GM18868 (cell line): Measurements from ENCODE around the gene ERBB4.

Source experiments
- ATAC-seq: cut with Tn5 transposase; IDR thresholded peaks from one replicate; pipeline ENCODE4 v1.9.1; 2021; ENCODE audit warnings: mild to moderate bottlenecking, moderate library complexity; ENCODE audit not compliant: unreplicated experiment

ERBB4 gene

DNA sequence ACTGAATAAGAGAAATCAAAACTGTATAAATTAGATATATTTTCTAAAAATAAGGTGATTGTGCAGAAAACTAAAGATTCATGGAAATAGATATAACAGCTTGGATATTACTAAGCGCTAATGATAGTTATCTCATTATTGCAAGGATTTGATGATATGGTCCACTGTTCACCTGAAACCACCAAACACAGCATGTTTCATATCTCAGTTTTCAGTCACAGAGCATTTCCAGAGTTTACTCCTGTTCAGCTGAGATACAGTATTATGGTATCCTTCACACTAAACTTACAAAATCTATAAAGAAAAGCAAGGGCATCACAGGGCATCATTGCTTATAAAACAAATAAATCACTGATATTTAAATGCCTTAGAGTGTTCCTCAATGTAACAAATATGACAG, 591.6 kb downstream of the ERBB4 start:
- peak; percentile 50 for ATAC-seq

DNA sequence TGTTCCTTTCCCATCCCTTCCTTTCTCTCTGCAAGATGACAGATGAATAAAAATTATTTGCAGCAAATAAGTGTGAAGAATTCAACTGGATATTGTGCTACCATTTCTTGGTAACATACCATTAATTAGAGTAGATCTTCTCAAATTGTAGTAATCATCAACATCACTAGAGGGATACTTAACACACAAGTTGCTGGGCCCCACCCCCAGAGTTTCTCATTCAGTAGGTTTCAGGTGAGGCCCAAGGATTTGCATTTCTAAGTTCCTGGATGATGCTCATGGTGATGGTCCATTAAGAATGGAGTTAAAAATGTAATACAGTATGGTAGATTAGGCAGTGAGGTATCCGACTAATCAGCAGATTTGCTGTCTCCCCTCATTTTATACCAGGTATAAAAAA, 594.0 kb downstream of the ERBB4 start:
- ATAC-seq = peak; percentile 82

DNA sequence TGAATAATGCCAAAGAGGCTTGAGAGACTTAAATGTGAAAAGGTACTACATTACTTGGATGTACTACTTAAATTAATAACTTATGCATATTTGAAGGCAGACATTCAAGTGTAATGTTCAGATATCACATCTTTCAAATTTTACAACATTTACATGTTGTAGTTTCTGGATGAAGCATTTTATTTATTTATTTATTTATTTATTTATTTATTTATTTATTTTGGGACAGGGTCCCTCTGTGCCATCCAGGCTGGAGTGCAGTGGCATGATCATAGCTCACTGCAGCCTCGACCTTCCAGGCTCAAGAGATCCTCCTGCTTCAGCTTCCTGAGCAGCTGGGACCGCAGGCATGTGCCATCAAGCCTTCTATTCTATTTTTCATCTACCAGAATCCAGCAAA, 596.4 kb downstream of the ERBB4 start:
- no peak for ATAC-seq

DNA sequence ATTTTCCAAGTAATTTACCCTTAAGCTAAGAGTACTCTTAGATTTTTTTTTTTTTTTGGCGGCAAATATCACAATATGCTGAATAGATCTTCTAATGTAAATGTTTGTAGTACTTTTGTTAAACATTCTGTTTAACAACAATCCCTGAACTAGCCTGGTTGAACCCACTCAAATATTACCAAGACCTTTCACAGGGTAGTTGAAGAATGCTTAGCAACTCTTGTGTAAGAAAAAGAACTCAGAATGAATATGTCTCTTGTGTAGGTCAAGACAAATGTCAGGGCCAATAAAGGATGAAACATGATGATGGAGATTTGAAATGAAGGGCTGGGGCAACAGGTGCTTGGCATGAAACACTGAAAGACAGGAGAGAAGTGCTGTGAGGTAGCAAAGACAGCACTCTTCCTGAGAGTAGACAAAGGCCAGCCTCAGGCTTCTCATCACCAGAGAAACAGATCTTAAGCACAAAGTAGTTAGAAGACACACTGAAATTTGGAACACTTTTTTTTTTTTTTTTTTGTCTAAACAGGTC, 597.3 kb downstream of the ERBB4 start:
- ATAC-seq = no peak

DNA sequence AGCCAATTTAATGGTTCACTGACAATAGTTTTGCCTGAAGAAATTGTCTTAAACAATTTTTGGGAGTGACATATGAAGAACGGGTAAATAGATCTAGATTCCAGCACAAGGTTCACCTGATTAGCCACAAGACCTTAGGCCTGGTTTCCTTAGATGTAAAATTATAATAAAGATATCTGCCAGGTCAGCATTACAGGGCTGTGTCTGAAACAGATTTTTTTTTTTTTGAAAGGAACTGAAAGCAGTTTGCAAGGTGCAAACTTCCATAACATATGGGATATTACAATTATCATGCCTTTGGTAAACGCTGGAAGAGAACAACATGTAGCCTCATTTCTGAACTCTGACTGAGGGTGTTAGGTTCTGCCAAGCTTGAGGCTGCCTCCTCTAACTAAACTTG, 599.4 kb downstream of the ERBB4 start:
- ATAC-seq = no peak

DNA sequence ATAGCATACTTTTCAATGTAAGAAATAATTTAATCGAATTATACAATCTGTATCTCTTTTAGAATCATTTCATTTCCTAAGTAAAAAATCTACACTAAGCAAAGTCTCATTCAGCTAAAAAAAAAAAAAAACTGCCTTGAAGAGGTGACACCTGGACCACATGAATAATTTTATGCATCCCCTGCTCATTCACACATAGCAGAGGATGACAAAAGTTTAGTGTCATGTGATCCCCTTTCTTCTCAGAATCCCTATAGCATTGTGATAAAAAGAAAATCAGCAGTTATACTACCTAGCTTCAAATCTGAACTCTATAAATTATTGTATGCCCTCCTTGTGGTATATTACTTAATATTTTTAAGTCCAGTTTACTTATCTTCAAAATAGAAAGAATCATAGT, 603.8 kb downstream of the ERBB4 start:
- ATAC-seq = no peak

DNA sequence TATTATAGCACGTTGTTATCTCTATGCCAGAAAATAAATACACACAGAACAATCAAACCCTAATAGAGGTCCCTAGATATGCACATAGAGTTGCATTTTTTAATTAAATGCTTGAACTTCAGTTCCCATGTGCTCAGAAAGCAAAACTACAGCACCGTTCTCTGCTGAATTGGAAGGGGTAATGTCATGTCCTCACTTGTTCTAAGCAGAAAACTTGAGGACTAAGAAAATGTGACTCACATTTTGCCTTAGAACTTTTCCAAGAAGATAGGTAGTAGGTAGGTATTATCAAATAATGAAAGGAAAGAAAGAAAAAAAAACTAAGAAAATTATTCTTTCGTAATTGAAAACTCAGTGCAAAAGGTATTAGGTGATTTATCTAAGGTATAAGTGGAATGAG, 607.3 kb downstream of the ERBB4 start:
- ATAC-seq = no peak

DNA sequence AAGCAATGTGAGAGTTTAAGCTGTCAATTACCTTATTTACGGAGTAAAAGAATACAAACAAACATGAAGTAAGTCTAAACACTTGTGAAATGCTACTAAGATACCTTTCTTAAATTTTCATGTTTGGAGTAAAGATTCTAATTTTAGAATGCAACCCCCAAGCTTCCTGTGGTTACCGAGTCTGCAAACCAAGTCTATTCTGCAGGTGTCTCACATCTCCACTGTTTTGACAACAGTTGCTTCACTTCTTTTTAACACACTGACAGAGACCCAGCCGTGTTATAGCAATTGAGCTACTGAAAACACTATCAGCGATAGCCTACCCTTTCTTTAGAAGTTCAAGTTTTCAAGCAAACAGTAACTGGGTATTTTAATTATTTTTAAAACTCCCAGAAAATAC, 608.3 kb downstream of the ERBB4 start:
- ATAC-seq = peak; percentile 92

DNA sequence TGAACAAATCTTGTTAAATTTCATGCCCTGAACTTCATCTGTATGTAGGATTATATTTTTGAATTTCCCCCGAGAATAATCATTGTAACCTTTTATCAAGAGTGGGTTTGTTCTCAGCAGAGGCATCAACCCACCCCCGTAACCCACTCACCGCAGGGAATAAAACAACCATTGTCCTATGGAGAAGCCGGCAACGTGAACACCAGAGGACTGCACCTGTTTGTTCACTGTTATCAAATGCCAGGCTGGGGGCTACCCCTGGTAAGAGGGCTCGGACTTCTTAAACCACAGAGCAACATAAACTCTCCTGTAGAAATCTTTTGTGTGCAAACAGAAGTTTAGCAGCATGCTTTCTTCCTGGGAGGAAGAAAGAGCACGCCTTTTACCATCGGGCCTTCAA, 610.4 kb downstream of the ERBB4 start:
- ATAC-seq = no peak

DNA sequence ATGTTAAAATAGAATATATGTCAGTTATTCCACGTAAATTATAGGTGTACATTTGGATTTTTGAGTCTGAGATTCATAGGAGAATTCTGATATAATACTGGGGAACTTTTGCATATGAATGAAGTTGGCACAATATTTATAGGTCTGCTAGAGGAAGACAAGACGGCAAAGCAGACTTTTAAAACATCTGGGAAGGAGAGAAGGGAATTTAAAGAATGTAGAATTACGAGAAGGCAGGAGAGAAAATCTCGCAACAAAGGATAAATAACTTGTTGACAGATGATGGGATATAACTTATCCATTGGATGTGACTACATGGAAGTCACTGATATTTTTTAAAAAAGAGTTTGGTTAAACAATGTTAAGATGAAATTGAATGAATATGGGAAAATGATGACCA, 615.6 kb downstream of the ERBB4 start:
- no peak for ATAC-seq

DNA sequence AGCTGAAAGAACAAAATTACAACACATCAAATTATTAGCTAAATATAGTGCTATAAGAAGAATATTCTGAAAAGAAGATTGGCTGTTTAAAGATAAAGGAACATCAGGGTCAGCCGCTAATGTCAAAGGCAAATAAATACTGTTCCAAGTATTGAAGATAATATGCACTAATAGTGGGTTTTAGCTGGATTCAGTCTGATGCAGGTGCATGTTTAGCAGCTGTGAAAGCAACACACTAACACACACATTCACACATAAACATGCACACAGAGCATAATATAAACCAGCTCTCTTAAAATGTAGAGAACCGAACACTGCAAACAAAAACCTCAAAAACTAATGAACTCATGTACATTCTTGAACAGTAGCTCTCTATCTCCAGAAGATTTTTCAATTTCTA, 634.6 kb downstream of the ERBB4 start:
- ATAC-seq = no peak

DNA sequence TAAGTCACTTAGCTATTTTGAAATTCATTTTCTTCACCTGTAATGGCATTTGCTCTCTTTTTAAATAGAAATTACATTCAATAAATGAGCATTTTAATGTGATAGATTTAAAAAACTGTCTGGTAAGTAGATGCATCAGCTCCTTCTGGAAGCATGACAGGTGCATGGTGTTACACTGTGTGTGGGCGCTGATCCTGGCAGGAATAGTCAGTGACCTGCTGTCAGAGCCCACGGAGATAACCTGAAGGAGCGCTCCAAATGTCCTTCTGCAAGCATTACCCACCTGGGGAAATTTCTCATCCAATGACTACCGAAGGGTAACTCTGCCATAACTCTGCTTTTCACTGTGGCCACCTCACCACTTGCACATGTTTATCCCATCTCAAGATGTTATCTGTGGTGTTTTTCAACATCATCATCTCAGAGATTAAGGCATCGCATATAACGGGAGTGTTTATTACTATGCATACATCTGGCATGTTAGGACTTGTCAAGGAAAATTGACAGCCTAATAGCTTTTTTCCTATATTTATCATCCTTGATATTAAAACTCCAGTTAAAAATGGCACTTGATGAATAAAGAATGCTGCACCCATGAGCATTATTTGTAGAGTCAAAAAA, 637.3 kb downstream of the ERBB4 start:
- no peak for ATAC-seq

DNA sequence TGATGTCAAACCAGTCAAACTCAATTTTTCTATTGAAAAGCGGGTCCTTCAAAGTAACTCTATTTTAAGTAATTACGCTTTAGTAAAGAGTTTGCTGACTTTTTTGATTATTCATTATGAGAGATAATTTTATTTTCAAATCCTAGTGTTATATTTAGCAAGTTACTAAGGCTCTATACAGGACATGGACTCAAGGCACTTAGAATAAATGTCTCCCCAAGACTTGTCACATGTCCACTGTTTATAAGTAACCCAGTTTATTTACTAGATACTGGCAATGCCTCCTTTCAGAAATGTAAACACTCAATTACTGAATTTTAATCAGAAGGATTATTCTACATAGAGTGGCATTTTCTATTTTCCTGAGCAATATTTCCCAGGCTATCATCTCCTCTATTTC, 638.1 kb downstream of the ERBB4 start:
- ATAC-seq = no peak

DNA sequence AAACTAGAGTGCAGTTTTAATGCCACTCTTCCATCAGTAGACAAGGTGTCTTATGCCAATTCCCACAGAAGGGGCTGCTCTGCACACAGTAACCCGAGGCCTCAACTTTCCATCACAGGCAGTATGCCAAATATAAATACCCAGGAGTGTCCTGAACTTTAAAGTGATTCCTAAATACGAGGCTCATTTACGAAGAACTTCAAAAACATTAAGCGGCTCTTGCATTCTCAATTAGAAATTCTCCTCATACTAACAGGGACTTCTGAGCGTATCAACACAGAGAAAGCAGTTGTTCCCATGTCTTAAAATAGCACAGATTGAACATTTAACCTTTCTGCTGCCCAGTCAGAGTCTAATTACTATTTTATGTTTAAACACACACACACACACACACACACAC, 638.6 kb downstream of the ERBB4 start:
- no peak for ATAC-seq

DNA sequence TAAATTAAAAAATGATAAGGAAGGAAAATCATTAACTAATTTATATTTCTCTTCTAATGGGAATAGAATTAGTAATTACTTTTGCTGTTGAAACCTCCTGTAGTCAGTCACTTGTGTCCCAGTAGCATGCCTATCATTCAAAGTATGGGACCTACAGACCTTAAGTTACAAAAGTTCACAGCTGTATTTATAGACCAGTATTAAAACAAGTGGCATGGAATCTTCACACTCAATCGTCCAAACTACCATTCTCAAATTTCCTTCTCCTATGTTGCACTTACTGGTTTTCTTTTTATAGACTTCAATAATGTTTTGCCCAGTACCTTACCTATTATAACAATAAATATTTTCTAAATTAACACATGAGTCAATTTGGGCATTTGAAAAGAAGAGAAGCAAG, 639.9 kb downstream of the ERBB4 start:
- ATAC-seq = no peak

DNA sequence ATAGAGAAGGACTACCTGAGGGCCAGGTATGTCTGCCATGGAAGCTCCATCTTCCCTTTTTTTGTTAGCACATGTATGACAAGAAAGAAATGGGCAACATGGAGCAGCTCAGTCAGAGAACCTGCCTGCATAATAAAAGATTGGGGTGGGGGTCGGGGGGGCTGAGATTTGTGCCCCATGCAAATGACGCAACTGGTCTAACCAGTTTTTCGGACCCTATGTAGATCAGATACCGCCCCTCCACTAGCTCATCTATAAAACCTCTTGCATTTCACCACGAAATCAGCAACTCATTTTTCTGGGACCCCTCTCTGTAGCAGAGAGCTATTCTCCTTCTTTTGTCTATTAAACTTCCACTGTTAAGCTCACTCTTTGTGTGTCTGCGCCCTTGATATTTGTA, 657.2 kb downstream of the ERBB4 start:
- no peak for ATAC-seq

DNA sequence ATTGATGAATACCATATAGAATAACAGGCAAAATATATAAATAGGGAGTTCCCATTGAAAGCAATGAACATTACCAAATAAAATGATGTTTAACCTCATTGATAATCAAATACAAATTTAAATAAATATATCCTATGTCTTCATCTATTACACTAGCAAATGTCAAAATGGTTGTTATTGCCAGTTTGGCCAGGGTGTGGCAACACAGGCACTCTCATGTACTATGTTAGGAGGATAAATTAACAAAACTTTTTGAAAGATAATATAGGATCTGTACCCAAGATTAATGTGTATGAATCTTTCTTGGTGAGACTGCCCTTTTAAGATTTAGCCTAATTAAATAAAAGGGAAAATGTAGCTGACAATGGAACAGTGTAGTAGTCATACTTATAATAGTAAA, 659.3 kb downstream of the ERBB4 start:
- ATAC-seq = peak; percentile 62

DNA sequence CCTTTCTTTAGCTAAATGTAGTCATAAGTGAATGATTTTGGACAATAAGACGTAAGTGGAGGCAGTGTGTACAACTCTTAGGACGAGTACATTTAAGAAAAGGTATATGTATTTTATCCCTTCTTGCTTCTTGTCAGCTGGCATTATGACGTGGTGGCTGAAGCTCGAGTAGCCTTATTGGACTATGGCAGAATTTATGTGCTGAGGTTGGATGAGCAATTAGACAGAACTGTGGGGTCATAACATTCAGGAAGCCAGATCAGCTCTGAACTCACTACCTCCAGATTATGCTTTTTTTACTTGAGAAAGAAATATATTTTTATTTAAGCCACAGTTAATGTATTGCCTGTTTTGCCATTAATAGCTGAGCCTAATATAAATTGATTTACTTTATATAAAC, 661.5 kb downstream of the ERBB4 start:
- no peak for ATAC-seq

DNA sequence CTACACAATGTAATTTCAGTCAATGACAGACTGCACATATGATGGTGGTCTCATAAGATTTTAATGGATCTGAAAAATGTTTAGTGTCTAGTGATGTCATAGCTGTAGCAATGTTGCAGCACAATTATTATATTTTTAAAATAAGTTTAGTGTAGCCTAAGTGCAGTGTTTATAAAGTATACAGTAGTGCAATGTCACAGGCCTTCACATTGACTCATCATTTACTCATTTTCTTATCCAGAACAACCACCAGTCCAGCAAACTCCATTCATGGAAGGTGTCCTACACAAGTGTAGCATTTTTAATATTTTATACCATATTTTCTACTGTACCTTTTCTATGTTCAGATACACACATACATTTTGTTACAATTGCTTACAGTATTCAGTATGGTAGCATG, 663.1 kb downstream of the ERBB4 start:
- ATAC-seq = no peak

DNA sequence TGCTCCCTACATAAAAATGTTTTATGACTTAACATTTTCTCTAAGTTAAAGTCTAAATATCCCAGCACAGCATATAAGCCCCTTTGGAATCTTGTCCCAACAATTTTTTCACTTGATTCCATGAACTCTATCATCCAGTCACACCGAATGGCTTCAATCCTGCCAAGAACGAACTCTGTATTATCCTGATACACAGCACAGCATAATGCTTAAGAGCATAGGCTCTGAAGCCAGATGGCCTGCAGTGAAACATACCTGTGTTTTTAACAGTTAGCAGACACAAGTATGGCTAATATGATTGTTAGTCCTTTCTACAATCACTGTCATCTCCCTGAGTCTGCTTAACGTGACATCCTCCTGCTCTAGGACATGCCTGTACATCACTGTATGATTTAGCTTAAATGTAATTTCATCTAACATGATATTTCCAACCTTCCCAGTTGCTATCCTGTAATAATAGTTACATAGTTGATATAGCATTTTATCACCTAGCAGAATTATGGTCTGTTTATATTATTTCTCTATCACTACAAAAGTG, 669.5 kb downstream of the ERBB4 start:
- no peak for ATAC-seq

DNA sequence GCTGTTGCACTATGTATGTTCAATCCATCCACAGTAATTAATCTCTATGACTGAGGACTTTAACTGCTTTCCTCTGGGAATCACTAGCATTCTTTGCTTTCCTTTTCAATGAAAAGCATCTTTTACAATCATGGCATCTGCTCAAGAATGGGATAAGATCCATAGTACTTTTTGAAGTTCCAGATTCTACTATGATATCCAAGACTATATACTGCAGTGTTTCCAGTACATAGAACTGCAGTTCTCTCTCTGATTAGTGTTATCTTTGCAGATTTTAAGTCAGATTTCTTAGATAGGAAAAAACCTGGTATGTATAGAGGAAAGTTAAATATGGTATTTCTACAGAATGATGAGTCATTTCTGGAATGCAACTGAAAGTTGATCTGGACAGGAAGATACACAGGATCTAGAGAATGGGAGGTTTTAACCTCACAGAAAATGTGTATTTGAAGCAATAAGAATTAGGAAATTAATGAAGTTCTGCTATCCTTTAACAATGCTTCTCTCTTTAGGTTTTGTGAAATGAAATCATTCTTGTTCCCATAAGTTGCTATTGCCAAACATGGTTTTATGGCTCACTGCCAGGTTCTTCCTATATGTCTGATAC, 670.7 kb downstream of the ERBB4 start:
- ATAC-seq = peak; percentile 95

DNA sequence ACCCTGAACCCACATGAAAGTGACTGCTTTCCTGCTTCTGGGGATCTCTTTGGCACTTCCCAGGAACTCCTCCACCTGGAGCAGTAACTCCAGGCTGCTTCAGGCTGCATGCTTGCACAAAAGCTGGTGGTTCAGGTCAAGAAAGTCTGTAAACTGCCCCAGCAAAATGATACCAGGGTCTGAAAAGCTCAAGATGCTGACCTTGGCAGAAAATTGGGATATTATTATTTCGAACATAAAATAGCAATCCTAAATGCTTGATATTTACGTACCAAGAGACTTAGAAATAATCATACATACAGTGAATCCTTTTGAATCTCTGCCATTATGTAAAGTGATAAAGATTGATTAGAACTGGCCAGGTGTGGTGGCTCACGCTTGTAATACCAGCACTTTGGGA, 674.3 kb downstream of the ERBB4 start:
- ATAC-seq = no peak

DNA sequence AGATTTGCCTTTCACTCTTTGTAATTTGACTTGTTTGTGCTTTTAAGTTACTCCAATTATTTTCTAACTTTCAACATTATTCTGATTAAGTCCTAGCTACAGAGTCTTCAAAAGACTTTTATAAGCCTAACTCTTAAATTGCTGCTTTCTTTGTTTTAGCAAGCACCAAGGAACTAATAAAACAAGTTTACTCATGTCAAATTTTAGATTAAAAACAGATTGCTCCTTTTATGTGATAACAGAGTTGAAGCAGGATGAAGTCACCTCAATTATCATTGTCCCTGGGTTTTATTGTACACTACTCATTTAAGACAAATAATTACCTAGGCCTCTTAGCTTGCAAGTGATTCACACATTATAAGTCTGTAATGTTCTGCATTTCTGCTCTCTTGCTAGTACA, 678.4 kb downstream of the ERBB4 start:
- ATAC-seq = no peak
